H1 (cell line): Measurements from ENCODE around the gene KRT83. TPM values are rescaled to one million over a fixed set of nuclear protein-coding genes. Genes with fewer than 3 reads are reported as not detected.

Source experiments
- CTCF ChIA-PET: fragments of 300-600 bp; sonication (Branson Sonifier 250); formaldehyde crosslinking; loops from one replicate; lab custom pipeline; 2021; ENCODE audit not compliant: partially characterized antibody; lab: Charles Lee
- POLR2A ChIA-PET: fragments of 300-600 bp; sonication (Branson Sonifier 250); formaldehyde crosslinking; loops from one replicate; lab custom pipeline; 2021; ENCODE audit warnings: inconsistent platforms; ENCODE audit not compliant: partially characterized antibody; lab: Charles Lee
- DNase-seq, 2 experiments: peaks; one replicate each; pipeline versions ENCODE4 v3.0.0 to v3.0.0-alpha.2; 2010 to 2022; ENCODE audit warnings: low spot score in 2 of 2, low read depth in 1 of 2, mixed read lengths in 1 of 2
- FAIRE-seq: peaks from 2 replicates; lab custom pipeline; 2011; peaks lifted over from hg19 to GRCh38; lab: Jason Lieb, UNC
- H2AFZ ChIP-seq: 2 replicates; pipeline ENCODE4 v1.8.1; 2012; ENCODE audit warnings: low read length, inconsistent platforms
- H2AK5ac ChIP-seq: 2 replicates; pipeline ENCODE4 v1.6.1; 2013; ENCODE audit warnings: low read depth, low read length
- H2BK120ac ChIP-seq: replicated peaks from 2 replicates; pipeline ENCODE3; 2013; ENCODE audit warnings: low read depth, low read length, inconsistent platforms
- H2BK12ac ChIP-seq: 2 replicates; pipeline ENCODE4 v1.6.1; 2013; ENCODE audit warnings: low read depth, low read length
- H2BK15ac ChIP-seq: 2 replicates; pipeline ENCODE4 v1.6.1; 2013; ENCODE audit warnings: low read length
- H2BK20ac ChIP-seq: 2 replicates; pipeline ENCODE4 v1.6.1; 2013; ENCODE audit warnings: low read length
- H2BK5ac ChIP-seq: 2 replicates; pipeline ENCODE4 v1.6.1; 2013; ENCODE audit warnings: low read depth, low read length
- H3K14ac ChIP-seq: 2 replicates; pipeline ENCODE4 v1.6.1; 2013; ENCODE audit warnings: inconsistent platforms; ENCODE audit not compliant: insufficient read length
- H3K18ac ChIP-seq: 2 replicates; pipeline ENCODE4 v1.6.1; 2013; ENCODE audit warnings: low read length; ENCODE audit errors: extremely low read depth
- H3K23ac ChIP-seq: 2 replicates; pipeline ENCODE4 v1.6.1; 2013; ENCODE audit warnings: inconsistent platforms; ENCODE audit not compliant: insufficient read length
- H3K23me2 ChIP-seq: 2 replicates; pipeline ENCODE4 v1.6.1; 2013; ENCODE audit warnings: low read depth, low read length
- H3K27ac ChIP-seq: 2 replicates; pipeline ENCODE4 v1.6.1; 2011; ENCODE audit warnings: low read depth, low read length, inconsistent platforms
- H3K27me3 ChIP-seq, 4 experiments: replicated peaks in 1 of 4; 1 replicate in 1 of 4; 2 replicates in 3 of 4; pipeline versions ENCODE4 v1.6.1 to v1.8.1; 2011 to 2013; ENCODE audit warnings: low read length in 3 of 4, mild to moderate bottlenecking in 3 of 4, inconsistent platforms in 2 of 4, mixed read lengths in 2 of 4, moderate library complexity in 1 of 4; ENCODE audit not compliant: control insufficient read depth in 3 of 4, insufficient read depth in 3 of 4; ENCODE audit errors: extremely low read depth in 1 of 4
- H3K36me3 ChIP-seq, 4 experiments: 2 replicates each; pipeline versions ENCODE4 v1.6.1 to v1.8.1; 2011 to 2013; ENCODE audit warnings: mild to moderate bottlenecking in 4 of 4, low read length in 3 of 4, moderate library complexity in 2 of 4, control low read depth in 1 of 4, inconsistent platforms in 1 of 4; ENCODE audit not compliant: insufficient read depth in 4 of 4, control insufficient read depth in 2 of 4
- H3K4ac ChIP-seq: replicated peaks from 2 replicates; pipeline ENCODE3; 2013; ENCODE audit warnings: low read length, low read depth, mixed read lengths, inconsistent platforms; ENCODE audit not compliant: insufficient read length
- H3K4me1 ChIP-seq, 4 experiments: replicated peaks in 1 of 4; 1 replicate in 1 of 4; 2 replicates in 3 of 4; pipeline versions ENCODE4 v1.6.1 to v1.8.1; 2011 to 2013; ENCODE audit warnings: low read length in 3 of 4, inconsistent platforms in 2 of 4, mixed read lengths in 1 of 4; ENCODE audit not compliant: insufficient read depth in 4 of 4, control insufficient read depth in 3 of 4
- H3K4me2 ChIP-seq, 2 experiments: 2 replicates each; pipeline versions ENCODE4 v1.6.1 to v1.8.1; 2011 to 2013; ENCODE audit warnings: low read depth in 2 of 2, low read length in 2 of 2, control low read depth in 1 of 2, inconsistent platforms in 1 of 2, mild to moderate bottlenecking in 1 of 2; ENCODE audit not compliant: insufficient read depth in 1 of 2
- H3K4me3 ChIP-seq, 4 experiments: fragments of 200-600, 300-600 bp in 1 of 4; sonication (generic), shearing (Covaris generic), sonication (Bioruptor Twin) in 1 of 4; 2 replicates each; pipeline versions ENCODE4 v1.5.1 to v1.8.1; 2011 to 2016; ENCODE audit warnings: low read length in 4 of 4, low read depth in 3 of 4, control low read depth in 2 of 4, inconsistent platforms in 2 of 4, mild to moderate bottlenecking in 2 of 4, mixed read lengths in 1 of 4, moderate library complexity in 1 of 4; ENCODE audit not compliant: insufficient read depth in 2 of 4; ENCODE audit errors: extremely low read depth in 1 of 4
- H3K56ac ChIP-seq: replicated peaks from 2 replicates; pipeline ENCODE3; 2013; ENCODE audit warnings: low read depth, mild to moderate bottlenecking, mixed read lengths, low read length, inconsistent platforms; ENCODE audit not compliant: insufficient read length
- H3K79me1 ChIP-seq: 2 replicates; pipeline ENCODE4 v1.6.1; 2013; ENCODE audit warnings: low read depth, low read length, control low read depth
- H3K79me2 ChIP-seq, 2 experiments: 2 replicates each; pipeline versions ENCODE4 v1.6.1 to v1.8.1; 2012 to 2013; ENCODE audit warnings: low read length in 2 of 2, mild to moderate bottlenecking in 2 of 2, inconsistent platforms in 1 of 2; ENCODE audit not compliant: insufficient read depth in 2 of 2, control insufficient read depth in 1 of 2
- H3K9ac ChIP-seq, 4 experiments: replicated peaks in 1 of 4; 1 replicate in 1 of 4; 2 replicates in 3 of 4; pipeline versions ENCODE4 v1.6.1 to v1.8.1; 2011 to 2013; ENCODE audit warnings: low read depth in 3 of 4, low read length in 3 of 4, control low read depth in 2 of 4, mild to moderate bottlenecking in 2 of 4, moderate library complexity in 2 of 4, inconsistent platforms in 1 of 4; ENCODE audit errors: extremely low read depth in 1 of 4
- H3K9me3 ChIP-seq, 2 experiments: 2 replicates each; pipeline versions ENCODE4 v1.6.1 to v1.8.1; 2012 to 2013; ENCODE audit warnings: mild to moderate bottlenecking in 2 of 2, moderate library complexity in 2 of 2, control low read depth in 1 of 2, inconsistent platforms in 1 of 2, low read depth in 1 of 2, low read length in 1 of 2, mixed read lengths in 1 of 2; ENCODE audit not compliant: insufficient read depth in 2 of 2
- H4K20me1 ChIP-seq, 2 experiments: replicated peaks in 1 of 2; 2 replicates each; pipeline versions ENCODE3 to v1.8.1; 2011 to 2013; ENCODE audit warnings: inconsistent platforms in 2 of 2, low read length in 2 of 2, mild to moderate bottlenecking in 1 of 2; ENCODE audit not compliant: insufficient read depth in 2 of 2, control insufficient read depth in 1 of 2
- H4K5ac ChIP-seq: 2 replicates; pipeline ENCODE4 v1.6.1; 2013; ENCODE audit warnings: low read length, low read depth, mixed read lengths, inconsistent platforms; ENCODE audit not compliant: insufficient read length
- H4K8ac ChIP-seq: 2 replicates; pipeline ENCODE4 v1.8.0; 2013; ENCODE audit warnings: mild to moderate bottlenecking, moderate library complexity, low read length, inconsistent platforms; ENCODE audit not compliant: insufficient read depth; ENCODE audit errors: extremely low read depth
- H4K91ac ChIP-seq: replicated peaks from 2 replicates; pipeline ENCODE3; 2013; ENCODE audit warnings: low read length, mixed read lengths, inconsistent platforms; ENCODE audit not compliant: insufficient read length
- KDM4A ChIP-seq: IDR thresholded peaks from one replicate; pipeline ENCODE4 v1.7.1; 2012; ENCODE audit warnings: low read depth, mild to moderate bottlenecking, moderate library complexity, low read length, inconsistent platforms; ENCODE audit not compliant: severe bottlenecking
- RAD21 ChIP-seq, 2 experiments: IDR thresholded peaks in 1 of 2; conservative IDR thresholded peaks in 1 of 2; 2 replicates each; pipeline ENCODE4 v1.6.1; 2011; ENCODE audit warnings: low read depth in 2 of 2, low read length in 2 of 2, improper control_type of control experiment in 1 of 2, inconsistent platforms in 1 of 2, mild to moderate bottlenecking in 1 of 2, moderate library complexity in 1 of 2
- WGBS, 2 experiments: shearing (Covaris generic) in 1 of 2; methylation state at CpG; one replicate each; pipeline versions ENCODE4 v1.1.6 to v1.1.7; 2013 to 2015; ENCODE audit warnings: low lambda C conversion rate in 2 of 2, mixed read lengths in 2 of 2, inconsistent platforms in 1 of 2, low coverage in 1 of 2, missing lambda C conversion rate in 1 of 2; ENCODE audit not compliant: insufficient replicate concordance in 2 of 2, insufficient coverage in 1 of 2, insufficient read length in 1 of 2; ENCODE audit errors: extremely low coverage in 1 of 2, missing lambda C conversion rate in 1 of 2; 5-methylcytosine and 5-hydroxymethylcytosine counted together
- polyA plus RNA-seq, 7 experiments: library from polyadenylated mRNA; depleted of rRNA in 3 of 7; stranded (reverse) in 5 of 7; unstranded in 2 of 7; fragments of >200 nt in 5 of 7; fragments of 200-250 nt in 2 of 7; gene quantifications; 1 replicate in 5 of 7; 2 replicates in 1 of 7; 4 replicates in 1 of 7; pipeline versions ENCODE4 v1.2.1 to v1.2.3, GENCODE V29; 2011 to 2013; ENCODE audit warnings: missing spikeins in 2 of 7, mixed read lengths in 2 of 7
- total RNA-seq: library from RNA; stranded (reverse); fragmentation: NEBNext Ultra II Directional; extraction: Animal tissue kit (Norgen Biotek cat#: 25700); gene quantifications from 2 replicates; pipeline ENCODE4 v1.2.1, GENCODE V29; 2021
- TF ChIP-seq, protein P1 (sequence below): IDR thresholded peaks from 2 replicates; pipeline ENCODE4 v1.6.1; 2012; ENCODE audit warnings: low read length, inconsistent platforms
- TF ChIP-seq, protein P2 (sequence below), 3 experiments: IDR thresholded peaks; 1 replicate in 2 of 3; 2 replicates in 1 of 3; pipeline versions ENCODE4 v1.5.1 to v1.6.1; 2011; ENCODE audit warnings: low read length in 3 of 3, mild to moderate bottlenecking in 3 of 3, inconsistent platforms in 2 of 3, low read depth in 1 of 3, moderate library complexity in 1 of 3; ENCODE audit not compliant: insufficient read depth in 1 of 3; ENCODE audit errors: control extremely low read depth in 1 of 3

The KRT83 gene
- total and polyA plus RNA-seq, 2 of the 8 experiments (the other 6 are each of a cell fraction or from before 2014, with no cell fraction given) = not detected

DNA sequence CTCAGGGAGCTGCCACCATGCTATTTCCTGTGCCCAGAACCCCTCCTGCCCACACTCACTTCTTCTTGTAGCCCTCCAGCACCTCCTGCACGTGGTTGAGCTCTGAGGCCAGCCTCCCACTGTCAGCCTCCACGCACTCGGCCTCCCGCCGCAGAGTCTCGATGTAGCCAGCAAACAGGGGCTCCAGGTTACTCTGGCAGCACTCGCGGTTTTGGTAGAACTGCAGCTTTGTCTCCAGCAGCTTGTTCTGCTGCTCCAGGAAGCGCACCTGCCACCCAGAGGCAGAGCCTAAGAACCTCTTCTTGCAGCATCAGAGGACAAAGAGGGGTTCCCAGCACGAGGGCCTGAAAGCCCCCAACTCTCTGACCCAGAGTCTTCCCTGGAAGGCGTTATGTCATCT, 2.1 kb downstream of the KRT83 start:
- WGBS, 2 experiments = 86% methylated on average over 11 of the region's 11 CpGs; no CpG with 5 or more reads in 1 of the 2 experiments
- H3K4me2 ChIP-seq = no peak overlapping the region
- no peak for TF ChIP-seq KDM4A
- TF ChIP-seq RAD21 (IDR thresholded peaks at IDR 0.05 in 1 of 2, conservative IDR thresholded peaks at IDR 0.05 in 1 of 2; ENCODE audit: low read depth in 2 of 2, low read length in 2 of 2) = peak; percentile 23 to 53; a peak in 3 of 4 replicates
- TF ChIP-seq, protein P1, sequence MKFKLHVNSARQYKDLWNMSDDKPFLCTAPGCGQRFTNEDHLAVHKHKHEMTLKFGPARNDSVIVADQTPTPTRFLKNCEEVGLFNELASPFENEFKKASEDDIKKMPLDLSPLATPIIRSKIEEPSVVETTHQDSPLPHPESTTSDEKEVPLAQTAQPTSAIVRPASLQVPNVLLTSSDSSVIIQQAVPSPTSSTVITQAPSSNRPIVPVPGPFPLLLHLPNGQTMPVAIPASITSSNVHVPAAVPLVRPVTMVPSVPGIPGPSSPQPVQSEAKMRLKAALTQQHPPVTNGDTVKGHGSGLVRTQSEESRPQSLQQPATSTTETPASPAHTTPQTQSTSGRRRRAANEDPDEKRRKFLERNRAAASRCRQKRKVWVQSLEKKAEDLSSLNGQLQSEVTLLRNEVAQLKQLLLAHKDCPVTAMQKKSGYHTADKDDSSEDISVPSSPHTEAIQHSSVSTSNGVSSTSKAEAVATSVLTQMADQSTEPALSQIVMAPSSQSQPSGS = no peak
- TF ChIP-seq, protein P2, sequence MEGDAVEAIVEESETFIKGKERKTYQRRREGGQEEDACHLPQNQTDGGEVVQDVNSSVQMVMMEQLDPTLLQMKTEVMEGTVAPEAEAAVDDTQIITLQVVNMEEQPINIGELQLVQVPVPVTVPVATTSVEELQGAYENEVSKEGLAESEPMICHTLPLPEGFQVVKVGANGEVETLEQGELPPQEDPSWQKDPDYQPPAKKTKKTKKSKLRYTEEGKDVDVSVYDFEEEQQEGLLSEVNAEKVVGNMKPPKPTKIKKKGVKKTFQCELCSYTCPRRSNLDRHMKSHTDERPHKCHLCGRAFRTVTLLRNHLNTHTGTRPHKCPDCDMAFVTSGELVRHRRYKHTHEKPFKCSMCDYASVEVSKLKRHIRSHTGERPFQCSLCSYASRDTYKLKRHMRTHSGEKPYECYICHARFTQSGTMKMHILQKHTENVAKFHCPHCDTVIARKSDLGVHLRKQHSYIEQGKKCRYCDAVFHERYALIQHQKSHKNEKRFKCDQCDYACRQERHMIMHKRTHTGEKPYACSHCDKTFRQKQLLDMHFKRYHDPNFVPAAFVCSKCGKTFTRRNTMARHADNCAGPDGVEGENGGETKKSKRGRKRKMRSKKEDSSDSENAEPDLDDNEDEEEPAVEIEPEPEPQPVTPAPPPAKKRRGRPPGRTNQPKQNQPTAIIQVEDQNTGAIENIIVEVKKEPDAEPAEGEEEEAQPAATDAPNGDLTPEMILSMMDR (IDR thresholded peaks at IDR 0.05; ENCODE audit: control extremely low read depth in 1 of 3, insufficient read depth in 1 of 3, low read depth in 1 of 3, low read length in 3 of 3) = peak; percentile 4 to 40 (median 18)
- TF ChIP-seq, all 59 proteins: peak for 2
- Histone ChIP-seq H4K5ac (no peak overlapping the region), H3K79me2 (no peaks in the 10 kb centered on the region), H4K8ac (no peak overlapping the region), H2AK5ac (no peak overlapping the region), H3K56ac (no peak overlapping the region), H2BK12ac (no peak overlapping the region), H3K23me2 (peaks cover 1% of the 10 kb centered on the region; the same call in 1 of the 2 replicates), H2BK20ac (no peak overlapping the region), H3K9me3 (no peaks in the 10 kb centered on the region; a peak in 1 of 4 replicates), H3K27ac (no peak overlapping the region), H2AFZ (no peak overlapping the region), H3K14ac (no peak overlapping the region), H3K36me3 (no peaks in the 10 kb centered on the region), H4K20me1 (no peaks in the 10 kb centered on the region), H3K4me1 (no peaks in the 10 kb centered on the region), H3K18ac (no peak overlapping the region), H3K4me3 (no peak overlapping the region), H3K79me1 (no peaks in the 10 kb centered on the region), H2BK15ac (no peak overlapping the region), H3K23ac (no peak overlapping the region), H3K27me3 (no peaks in the 10 kb centered on the region), H3K4ac (no peak overlapping the region), H4K91ac (peak overlapping the region; percentile 9), H2BK5ac (no peak overlapping the region), H2BK120ac (no peak overlapping the region), H3K9ac (no peak overlapping the region)
- FAIRE-seq (no peak), DNase-seq (no peak)
- CTCF ChIA-PET = interaction anchor here (0.6 to 19.8 kb wide), 35 partner anchors 8 to 560 kb away, joined by 3 to 353 read pairs (median 5); partner anchors contain the start of genes KRT7, KRT80, KRT84 and KRT86
- POLR2A ChIA-PET = interaction anchor here (1.0 kb wide), 1 partner anchor 9 kb away, joined by 3 read pairs; no protein-coding TSS in a partner anchor
